H54 (cell line): Measurements from ENCODE around the gene TNNT3.

Experiments
- DNase-seq: peaks from one replicate; pipeline ENCODE4 v3.0.0; 2011; ENCODE audit warnings: low spot score, mixed read lengths; ENCODE audit not compliant: insufficient read length
- FAIRE-seq: peaks from 3 replicates; lab custom pipeline; 2011; peaks lifted over from hg19 to GRCh38; lab: Jason Lieb, UNC
- POLR2A ChIP-seq: IDR thresholded peaks from 2 replicates; pipeline ENCODE4 v1.6.1; 2011; ENCODE audit warnings: low read depth, mild to moderate bottlenecking, low read length

The TNNT3 gene

DNA sequence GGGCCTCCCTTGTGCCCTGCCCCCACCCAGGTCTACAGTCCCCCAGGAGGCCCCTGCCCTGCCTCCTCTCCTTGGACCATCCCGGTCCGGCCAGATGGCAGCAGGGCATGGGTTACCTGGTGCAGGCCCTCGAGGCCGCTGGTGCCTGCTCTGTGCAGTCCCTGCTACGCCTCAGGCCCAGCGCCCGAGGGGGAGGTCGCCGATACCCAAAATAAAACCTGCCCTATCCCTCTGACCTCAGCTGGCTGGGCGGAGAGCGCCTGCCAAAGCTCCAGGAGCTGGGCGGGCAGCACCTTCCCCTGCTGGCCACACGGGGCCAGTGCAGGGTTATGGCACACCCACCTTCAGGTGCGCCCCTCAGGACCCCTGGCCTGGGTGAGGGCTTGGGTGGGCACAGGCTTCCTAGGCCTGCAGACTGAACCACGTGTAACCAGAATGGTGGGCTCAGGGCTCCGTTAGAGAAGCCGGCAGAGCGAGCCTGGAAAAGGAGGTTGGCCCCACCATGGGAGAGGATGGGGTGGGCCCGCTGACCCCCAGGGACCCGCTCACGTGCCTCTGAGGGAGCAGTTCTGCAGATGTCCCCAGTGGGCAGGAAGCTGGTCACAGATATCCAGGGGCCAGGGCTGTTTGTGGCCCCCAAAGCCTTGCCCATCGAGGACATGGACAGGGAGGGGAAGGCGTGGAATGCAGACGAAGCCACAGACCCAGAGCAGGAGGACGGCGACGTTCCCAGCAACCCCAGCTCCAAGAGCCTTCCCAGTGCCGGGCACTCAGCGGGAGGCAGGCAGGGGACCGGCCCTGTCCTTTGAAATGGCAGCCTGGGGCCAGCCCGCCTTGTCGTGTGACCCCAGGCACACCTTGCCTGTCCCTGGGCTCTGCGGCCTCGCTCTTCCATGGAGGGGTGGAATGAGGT is 1.7 kb upstream of the TNNT3 start:
- DNase-seq (no peak), FAIRE-seq (no peak)
- TF ChIP-seq POLR2A = no peak

GRCh38 chr11:1918436-1919315 is 827 bp upstream of the TNNT3 start:
- no peak for FAIRE-seq
- no peak for TF ChIP-seq POLR2A
- no peak for DNase-seq

DNA sequence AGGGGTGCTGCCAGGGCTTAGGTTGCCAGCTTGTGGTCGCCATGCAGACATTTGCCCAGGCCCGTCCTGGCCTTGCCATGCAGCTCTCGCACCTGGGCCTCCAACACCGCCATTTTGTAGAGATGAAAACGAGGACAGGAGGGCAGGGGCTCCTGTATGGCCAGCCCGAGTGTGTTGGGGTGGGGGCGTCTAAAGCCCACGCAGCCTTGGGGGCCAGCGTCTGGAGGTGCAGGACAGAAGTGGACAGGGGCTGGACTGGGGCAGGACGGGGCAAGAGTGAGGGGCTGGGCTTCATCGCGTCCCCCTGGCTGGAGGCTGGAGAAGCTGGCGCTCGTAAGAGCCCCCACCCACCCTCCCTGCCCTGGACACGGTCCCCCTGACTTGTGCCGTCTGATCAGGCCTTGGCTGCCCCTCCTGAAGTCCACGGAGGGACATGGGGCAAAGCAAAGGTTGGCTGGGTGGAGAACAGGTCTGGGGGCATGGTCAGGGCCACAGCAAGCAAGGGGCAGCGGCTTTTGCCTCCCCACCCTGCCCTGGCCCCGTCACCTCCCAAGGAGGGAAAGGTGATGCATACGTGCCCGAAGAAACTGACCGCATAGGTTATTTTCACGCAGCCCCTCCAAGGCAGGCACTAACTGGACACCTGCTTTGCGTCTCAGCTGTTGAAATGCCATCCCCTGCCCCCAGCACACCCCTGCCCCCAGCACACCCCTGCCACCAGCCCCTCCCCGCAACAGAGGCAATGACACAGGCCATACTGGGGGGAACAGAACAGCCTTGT is 815 bp downstream of the TNNT3 start:
- DNase-seq = no peak
- no peak for FAIRE-seq

DNA sequence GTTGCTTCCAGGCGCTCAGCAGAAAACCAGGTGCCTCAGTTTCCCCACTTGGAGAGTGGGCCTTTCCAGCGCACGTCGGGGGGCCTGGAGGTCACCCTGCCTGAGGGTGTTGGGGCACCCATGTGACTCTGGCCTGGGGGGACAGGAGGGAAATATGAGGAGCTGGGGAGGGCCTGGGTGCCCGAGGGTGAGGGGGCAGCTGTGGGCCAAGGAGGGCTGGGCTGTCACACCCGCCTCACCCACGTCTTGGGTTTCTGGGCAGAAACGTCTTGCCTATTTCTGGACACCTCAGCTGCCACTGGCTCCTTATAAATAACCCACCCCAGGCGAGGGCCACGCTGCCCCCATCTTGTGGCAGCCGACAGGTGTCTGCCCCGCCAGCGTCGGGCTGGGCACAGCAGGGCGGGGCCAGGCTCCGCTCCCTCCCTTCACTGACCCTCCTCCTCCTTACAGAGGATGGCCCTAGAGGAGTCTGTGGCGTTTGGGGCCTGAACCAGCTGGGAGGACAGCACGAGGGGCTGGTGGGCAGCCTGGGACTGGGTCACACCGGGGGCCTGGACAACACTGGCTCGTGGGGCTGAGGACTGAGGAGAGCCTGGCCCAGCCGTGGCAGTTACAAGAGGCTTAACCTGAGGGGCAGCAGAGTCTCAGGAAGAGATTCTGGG is 1.5 kb downstream of the TNNT3 start:
- TF ChIP-seq POLR2A = no peak
- DNase-seq (no peak), FAIRE-seq (no peak)

More for the DNA sequence above, 815 bp downstream of the TNNT3 start:
- TF ChIP-seq POLR2A = no peak

- FAIRE-seq = no peak
- TF ChIP-seq POLR2A = no peak
- no peak for DNase-seq
Observed at GRCh38 chr11:1921574-1922141, 2.2 kb downstream of the TNNT3 start.

GRCh38 chr11:1922481-1923081 is 3.1 kb downstream of the TNNT3 start:
- DNase-seq = no peak
- FAIRE-seq = no peak
- TF ChIP-seq POLR2A = no peak

- TF ChIP-seq POLR2A = no peak
- DNase-seq (no peak), FAIRE-seq (no peak)
Observed at GRCh38 chr11:1923201-1923956, 3.9 kb downstream of the TNNT3 start.

DNA sequence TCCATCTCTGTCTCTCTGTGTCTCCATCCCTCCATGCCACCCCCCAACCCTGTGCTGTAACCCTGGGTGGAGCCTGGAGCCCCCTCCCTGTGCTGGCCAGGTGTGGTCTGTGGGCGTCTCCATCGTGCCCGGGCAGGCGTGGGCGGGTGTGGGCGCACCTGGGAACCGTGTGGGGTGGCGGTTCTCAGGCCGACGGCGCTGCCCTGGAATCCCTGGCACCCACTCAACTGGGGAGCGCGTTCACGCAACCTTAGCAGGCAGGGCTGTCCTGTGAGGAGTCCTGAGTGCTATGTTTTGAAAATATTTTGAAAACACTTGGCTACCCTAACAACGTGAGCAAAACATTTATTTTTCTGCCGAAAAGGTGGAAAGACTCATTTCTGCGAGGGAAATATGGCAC is 4.7 kb downstream of the TNNT3 start:
- TF ChIP-seq POLR2A = no peak
- FAIRE-seq (no peak), DNase-seq (no peak)

DNA sequence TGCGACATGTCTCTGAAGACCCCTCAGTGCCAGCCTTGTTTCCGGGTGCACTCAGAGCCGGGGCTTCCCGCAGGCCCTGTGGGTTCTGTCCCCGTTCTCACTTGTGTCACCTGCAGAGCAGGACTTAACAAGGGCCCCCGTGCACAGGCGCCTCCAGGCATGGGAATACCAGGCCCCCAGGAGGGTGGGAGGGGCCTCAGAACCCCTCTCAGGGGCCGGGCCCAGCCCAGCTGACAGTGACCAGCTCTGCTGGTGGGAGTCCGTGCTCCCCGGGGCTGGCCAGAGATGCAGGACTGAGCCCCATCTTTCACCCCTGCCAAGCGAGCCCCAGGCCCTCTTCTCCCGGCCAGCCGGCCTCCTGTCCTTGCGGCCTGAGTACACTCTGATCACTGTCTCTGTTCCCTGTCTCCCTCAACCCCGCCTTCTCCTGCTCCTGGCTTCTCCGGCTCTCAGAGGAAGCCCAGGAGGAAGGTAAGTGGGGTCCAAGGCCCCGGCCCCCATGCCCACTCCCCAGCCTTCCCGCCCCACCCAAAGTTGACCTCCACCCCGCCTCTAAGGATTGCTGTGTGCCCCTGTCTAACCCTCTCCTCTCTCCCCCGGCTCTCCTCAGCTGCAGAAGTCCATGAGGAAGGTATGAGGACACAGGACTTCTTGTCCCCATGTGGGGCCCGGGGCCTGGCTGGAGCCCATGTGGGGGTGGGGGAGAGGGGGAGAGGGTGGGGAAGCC is 5.3 kb downstream of the TNNT3 start:
- FAIRE-seq (no peak), DNase-seq (no peak)
- no peak for TF ChIP-seq POLR2A

DNA sequence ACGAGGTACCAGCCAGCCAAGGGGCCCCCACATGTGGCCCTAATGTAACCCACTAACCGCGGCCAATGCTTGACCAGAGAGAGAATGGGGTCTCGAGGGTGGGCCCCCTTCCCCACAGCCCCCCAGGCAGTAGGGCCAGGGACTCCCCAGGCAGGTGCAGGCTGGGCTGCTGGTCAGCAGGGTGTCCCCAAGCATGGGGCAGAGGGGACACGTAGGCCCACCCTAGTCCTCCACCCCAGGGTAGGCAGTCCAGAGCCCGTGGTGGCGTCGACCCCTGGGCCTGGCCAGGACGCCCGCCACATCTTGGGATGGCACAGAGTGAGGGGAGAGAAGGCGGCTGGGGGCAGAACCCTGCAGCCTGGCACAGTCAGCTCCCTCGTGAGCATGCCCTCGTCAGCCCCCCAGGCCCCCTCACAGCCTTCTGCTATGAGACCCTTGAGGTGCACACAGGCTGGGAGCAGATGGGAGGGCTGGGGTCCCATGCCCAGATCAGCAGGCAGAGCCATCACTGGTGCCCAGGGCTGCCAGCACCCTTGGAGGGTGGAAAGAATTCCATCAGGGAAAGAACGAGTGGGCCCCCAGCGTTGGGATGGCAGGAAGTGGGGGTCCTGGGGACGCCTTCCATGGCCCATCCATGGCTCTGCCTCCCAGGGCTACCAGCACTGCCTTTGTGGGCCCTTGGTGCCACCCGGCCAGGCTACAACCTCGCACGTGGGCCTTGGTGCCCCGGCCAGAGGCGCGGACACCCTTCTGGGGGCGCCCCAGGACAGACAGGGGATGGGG is 6.1 kb downstream of the TNNT3 start:
- no peak for FAIRE-seq
- DNase-seq = no peak
- no peak for TF ChIP-seq POLR2A
